ENCODE measurements around the gene UIMC1. TPM values are rescaled to one million over a fixed set of nuclear protein-coding genes. Genes with fewer than 3 reads are reported as not detected.
A peak's percentile ranks its signal among the peaks of the same experiment; 100 is the strongest.

Gene UIMC1
- total and polyA plus RNA-seq, 2 of the 4 experiments (the other 2 are of a cell fraction) = 19.5 to 27.6 TPM

- dilution Hi-C loops (cut with HindIII; ENCODE audit: low sequenced_read_pairs, unreplicated experiment) = no loop called here
- Histone ChIP-seq H3K9me1 (ENCODE audit: insufficient read depth, low read length) (peaks cover 15% of the 10 kb centered on the region), H2AFZ (replicated peaks; ENCODE audit: low read length, poor library complexity) (no peak overlapping the region), H4K91ac (ENCODE audit: insufficient read depth, low read depth, low read length) (no peak overlapping the region), H3K4me1 (ENCODE audit: control insufficient read depth, insufficient read depth, low read length) (peaks cover 10% of the 10 kb centered on the region), H2BK5ac (ENCODE audit: low read depth, low read length, poor library complexity, severe bottlenecking) (peak overlapping the region; percentile 4), H3K27me3 (ENCODE audit: control insufficient read depth, insufficient read depth, low read length) (no peaks in the 10 kb centered on the region), H3K56ac (ENCODE audit: extremely low read depth, insufficient read depth, low read length) (no peak overlapping the region), H3K9me3 (ENCODE audit: control insufficient read depth, insufficient read depth, low read length) (peaks cover 2% of the 10 kb centered on the region; the same call in 1 of the 2 replicates), H3K4me2 (ENCODE audit: low read depth, low read length) (no peak overlapping the region), H2AK5ac (ENCODE audit: low read depth, low read length) (peak overlapping the region; percentile 70), H3K18ac (ENCODE audit: low read depth, low read length) (no peak overlapping the region), H3K23ac (ENCODE audit: low read depth, low read length) (no peak overlapping the region), H3K4me3 (ENCODE audit: insufficient read depth, low read depth, low read length) (no peak overlapping the region), H2BK20ac (ENCODE audit: low read depth, low read length) (no peak overlapping the region), H4K20me1 (ENCODE audit: insufficient read depth, low read length) (peaks cover 78% of the 10 kb centered on the region), H3K79me1 (ENCODE audit: low read depth in 1 of 2, low read length in 2 of 2) (peaks cover 16 to 67% of the 10 kb centered on the region in 2 experiments), H3K9ac (ENCODE audit: low read depth, low read length) (no peak overlapping the region), H3K4ac (ENCODE audit: low read depth, low read length) (no peak overlapping the region), H2BK120ac (ENCODE audit: low read depth, low read length) (peak overlapping the region; percentile 40; the same call in 1 of the 2 replicates), H2AK9ac (replicated peaks; ENCODE audit: low read depth, low read length, poor library complexity) (peak overlapping the region; percentile 37), H4K5ac (ENCODE audit: low read depth, low read length) (no peak overlapping the region), H4K8ac (ENCODE audit: low read depth in 2 of 2, low read length in 2 of 2) (no peak overlapping the region), H3K14ac (replicated peaks; ENCODE audit: low read depth, low read length) (no peak overlapping the region), H3K27ac (ENCODE audit: insufficient read depth, low read length) (peak overlapping the region; percentile 38; the same call in 1 of the 2 replicates), H3K36me3 (ENCODE audit: control insufficient read depth, insufficient read depth, low read length) (no peaks in the 10 kb centered on the region), H2BK15ac (ENCODE audit: low read depth, low read length) (no peak overlapping the region)
- 96% methylated on average over 5 of the region's 7 CpGs; no CpG with 5 or more reads in 1 of the 2 experiments for WGBS, 2 experiments (ENCODE audit: extremely low coverage in 2 of 2, insufficient read length in 1 of 2)
- TF ChIP-seq CTCF (conservative IDR thresholded peaks at IDR 0.05; ENCODE audit: low read depth, low read length) (no peak), BHLHE40 (IDR thresholded peaks at IDR 0.05; ENCODE audit: low read depth, low read length) (no peak), CEBPB (IDR thresholded peaks at IDR 0.05; ENCODE audit: low read depth, low read length) (no peak), NFE2L2 (IDR thresholded peaks at IDR 0.05; ENCODE audit: low read depth, low read length) (no peak), RFX5 (IDR thresholded peaks at IDR 0.05; ENCODE audit: low read depth, low read length) (no peak), MAFK (IDR thresholded peaks at IDR 0.05; ENCODE audit: low read depth, low read length) (no peak), SMC3 (IDR thresholded peaks at IDR 0.05; ENCODE audit: low read depth, low read length) (no peak), MAZ (IDR thresholded peaks at IDR 0.05; ENCODE audit: borderline replicate concordance, low read depth, low read length) (no peak), POLR2A (IDR thresholded peaks at IDR 0.05; ENCODE audit: low read depth, low read length) (no peak), FOS (IDR thresholded peaks at IDR 0.05; ENCODE audit: low read depth, low read length) (no peak), CHD1 (IDR thresholded peaks at IDR 0.05; ENCODE audit: low read depth, low read length) (no peak), RAD21 (IDR thresholded peaks at IDR 0.05; ENCODE audit: low read length) (no peak), RCOR1 (IDR thresholded peaks at IDR 0.05; ENCODE audit: insufficient replicate concordance, low read length) (no peak), MXI1 (IDR thresholded peaks at IDR 0.05; ENCODE audit: borderline replicate concordance, low read depth, low read length) (no peak)
- TF ChIP-seq, protein P1, sequence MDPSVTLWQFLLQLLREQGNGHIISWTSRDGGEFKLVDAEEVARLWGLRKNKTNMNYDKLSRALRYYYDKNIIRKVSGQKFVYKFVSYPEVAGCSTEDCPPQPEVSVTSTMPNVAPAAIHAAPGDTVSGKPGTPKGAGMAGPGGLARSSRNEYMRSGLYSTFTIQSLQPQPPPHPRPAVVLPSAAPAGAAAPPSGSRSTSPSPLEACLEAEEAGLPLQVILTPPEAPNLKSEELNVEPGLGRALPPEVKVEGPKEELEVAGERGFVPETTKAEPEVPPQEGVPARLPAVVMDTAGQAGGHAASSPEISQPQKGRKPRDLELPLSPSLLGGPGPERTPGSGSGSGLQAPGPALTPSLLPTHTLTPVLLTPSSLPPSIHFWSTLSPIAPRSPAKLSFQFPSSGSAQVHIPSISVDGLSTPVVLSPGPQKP (IDR thresholded peaks at IDR 0.05; ENCODE audit: borderline replicate concordance, low read depth, low read length) = no peak
- TF ChIP-seq, protein P2, sequence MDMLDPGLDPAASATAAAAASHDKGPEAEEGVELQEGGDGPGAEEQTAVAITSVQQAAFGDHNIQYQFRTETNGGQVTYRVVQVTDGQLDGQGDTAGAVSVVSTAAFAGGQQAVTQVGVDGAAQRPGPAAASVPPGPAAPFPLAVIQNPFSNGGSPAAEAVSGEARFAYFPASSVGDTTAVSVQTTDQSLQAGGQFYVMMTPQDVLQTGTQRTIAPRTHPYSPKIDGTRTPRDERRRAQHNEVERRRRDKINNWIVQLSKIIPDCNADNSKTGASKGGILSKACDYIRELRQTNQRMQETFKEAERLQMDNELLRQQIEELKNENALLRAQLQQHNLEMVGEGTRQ (IDR thresholded peaks at IDR 0.05; ENCODE audit: low read depth, low read length) = no peak
- ATAC-seq (ENCODE audit: low read depth) (peak; percentile 69), DNase-seq (peak; percentile 60)
- in situ Hi-C loops (cut with MboI; ENCODE audit: low sequenced_read_pairs) = no loop called here
- ChIA-PET CTCF (no interaction called here), POLR2A (ENCODE audit: unreplicated experiment) (no interaction called here)
- intact Hi-C loops (cut with micrococcal nuclease) = no loop called here
- no TSS peak for BruUV-seq (replicated peaks)
Measured at GRCh38 chr5:176994460-176995121, 12.0 kb downstream of the UIMC1 start.

Data from IMR-90 (cell line).